NCI-H2029 (cell line): Measurements from ENCODE around the gene CLK3.
"Not testable (repeated sequence)": the region's sequence is repeated elsewhere in the genome, so short reads cannot be mapped to it uniquely, and the experiment has no call there.

Experiments used
- DNase-seq: peaks from one replicate; lab custom pipeline; 2025; lab: John Stamatoyannopoulos, UW

The CLK3 gene

DNA sequence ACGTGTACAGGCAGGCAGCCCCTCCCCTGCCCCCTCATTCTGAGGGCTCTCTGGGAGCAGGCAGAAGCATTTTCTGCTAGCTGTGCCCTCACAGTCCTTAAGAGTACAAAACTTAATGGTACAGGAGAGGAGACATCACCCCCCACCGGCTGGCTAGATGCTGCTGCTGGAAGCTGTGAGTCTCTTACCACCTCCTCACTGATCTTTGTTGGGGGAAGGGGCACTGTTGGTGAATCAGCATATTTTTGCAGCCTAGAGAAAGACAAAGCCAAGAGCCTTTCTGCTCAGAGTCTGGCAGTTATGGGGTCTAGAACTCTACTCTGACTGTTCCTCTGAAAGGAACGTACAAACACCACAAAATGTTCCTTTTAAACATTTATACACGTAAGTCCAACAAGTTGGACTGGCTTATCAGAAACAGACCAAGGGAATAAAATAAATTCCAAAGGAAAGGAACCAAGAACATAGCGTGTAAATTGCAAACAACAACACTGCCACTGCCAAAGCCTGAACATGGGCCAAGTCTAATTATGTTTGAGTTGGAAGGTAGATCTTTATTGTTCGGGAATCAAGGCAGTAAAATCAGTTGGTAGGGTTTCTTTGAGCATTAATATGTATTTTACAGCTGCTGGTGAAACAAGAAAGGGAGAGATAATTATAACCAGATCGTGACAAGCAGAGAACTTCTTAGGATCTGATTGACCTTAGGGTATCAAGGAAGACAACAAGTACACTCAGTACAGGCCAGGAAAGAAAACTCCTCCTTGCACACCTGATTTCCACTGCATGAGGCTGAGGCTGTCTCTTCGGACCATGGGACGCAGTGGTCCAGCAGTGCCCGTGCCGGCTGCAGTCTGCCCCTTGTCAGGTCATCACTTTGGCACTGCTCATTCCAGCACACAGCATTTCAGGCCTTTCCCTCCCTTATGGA lies 27.4 kb downstream of the CLK3 start:
- no peak for DNase-seq

DNA sequence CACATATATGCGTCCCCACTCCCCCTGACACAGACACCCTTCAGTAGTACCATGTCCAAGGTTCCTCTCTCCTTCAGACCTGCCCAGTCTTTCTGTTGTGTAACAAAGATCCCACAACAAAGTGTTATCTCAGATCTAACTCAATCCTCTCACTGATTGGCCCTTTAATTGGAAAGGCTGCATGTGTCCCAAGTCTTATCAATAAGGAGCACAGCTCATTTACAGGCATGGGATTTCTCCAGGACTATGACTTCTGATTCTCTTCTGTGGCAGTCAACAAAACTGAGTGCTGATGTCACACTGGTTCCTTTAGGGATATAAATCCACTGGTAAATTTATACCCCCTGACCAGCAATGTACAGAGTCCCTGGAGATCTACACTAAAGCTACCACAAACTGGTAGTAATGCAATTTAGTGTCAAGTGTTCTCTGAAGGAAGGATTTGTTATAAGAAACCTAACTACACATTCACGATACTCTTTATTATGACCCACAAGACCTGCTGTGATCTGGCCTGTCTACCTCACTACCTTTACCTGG lies 28.1 kb downstream of the CLK3 start:
- DNase-seq, result no peak

DNA sequence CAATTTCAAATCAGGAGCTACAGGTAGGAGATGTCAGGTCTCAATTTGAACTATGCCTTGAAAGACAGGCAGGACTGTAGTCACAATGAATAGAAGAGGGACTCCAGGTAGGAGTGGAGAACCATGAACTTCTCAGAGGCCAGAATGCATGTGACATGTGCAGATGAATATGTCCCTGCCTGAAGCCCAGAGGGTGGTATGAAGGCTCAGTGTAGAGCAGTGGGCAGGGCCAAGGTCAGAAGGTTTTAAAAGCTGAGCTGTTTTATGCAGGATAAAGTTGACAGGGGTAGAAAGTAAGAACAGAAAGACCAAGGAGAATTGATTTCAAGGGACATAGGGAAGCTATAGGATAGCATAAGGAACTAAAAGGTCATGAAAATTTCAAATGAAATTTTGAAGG lies 30.8 kb downstream of the CLK3 start:
- DNase-seq, result no peak

DNA sequence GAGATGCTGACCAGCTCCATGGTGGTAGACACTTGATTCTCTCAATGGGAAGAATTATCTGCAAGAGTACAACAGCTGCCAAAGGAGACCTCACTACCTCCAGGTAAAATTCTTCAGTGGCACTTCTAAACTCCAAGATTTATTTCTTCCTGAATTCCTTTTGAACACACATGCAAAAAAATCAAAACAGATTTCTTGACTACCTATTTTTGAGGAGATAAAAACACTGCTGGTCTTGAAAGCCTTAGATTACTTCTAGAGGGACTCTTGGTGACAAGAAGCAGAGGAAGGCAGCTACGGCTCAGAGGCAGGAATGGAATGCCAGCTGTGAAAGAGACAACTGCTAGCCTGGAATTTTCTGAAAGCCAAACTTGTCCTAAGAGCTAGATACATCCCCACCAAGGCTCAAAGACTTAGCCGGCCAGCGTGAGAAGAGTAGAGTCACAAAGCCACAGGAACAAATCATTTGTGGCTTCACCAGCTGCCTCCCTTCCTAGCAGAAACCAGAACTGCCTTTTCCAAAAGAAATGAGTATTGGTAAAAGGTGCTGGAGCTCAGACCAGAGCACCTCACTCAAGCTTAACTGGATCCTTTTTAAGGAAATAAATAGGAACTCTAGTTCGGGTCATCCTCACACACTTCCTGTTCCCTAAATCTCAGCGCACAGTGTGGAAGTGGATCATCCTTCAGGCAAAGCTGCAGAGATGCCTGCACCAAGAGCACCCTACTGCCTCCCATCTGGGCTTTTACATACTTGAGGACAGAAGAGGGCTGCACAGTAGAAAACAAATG lies 32.6 kb downstream of the CLK3 start:
- no peak for DNase-seq

DNA sequence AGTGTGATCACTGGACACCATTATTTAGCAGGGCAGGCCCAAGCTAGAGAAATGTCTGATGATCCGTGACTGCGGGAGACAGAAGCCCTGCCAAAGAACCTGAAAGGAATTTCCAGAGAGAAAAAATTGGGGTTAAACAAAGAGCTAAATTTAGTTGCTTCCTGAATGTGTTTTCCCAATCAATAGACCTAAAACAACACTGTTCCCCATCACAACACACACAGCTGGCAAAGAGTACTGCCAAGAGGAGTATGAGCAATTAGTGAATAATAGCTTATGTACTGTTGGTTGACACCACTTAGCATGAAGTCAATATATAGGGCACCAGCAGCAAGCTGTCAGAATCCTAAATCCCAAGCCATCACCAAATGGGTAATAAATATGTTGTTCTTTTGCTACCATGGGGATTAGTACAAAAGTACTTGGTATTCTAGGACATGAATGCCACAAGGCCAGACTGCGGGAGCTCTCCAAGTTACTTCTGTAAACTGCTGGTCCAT lies 35.7 kb downstream of the CLK3 start:
- DNase-seq, result peak; percentile 49

DNA sequence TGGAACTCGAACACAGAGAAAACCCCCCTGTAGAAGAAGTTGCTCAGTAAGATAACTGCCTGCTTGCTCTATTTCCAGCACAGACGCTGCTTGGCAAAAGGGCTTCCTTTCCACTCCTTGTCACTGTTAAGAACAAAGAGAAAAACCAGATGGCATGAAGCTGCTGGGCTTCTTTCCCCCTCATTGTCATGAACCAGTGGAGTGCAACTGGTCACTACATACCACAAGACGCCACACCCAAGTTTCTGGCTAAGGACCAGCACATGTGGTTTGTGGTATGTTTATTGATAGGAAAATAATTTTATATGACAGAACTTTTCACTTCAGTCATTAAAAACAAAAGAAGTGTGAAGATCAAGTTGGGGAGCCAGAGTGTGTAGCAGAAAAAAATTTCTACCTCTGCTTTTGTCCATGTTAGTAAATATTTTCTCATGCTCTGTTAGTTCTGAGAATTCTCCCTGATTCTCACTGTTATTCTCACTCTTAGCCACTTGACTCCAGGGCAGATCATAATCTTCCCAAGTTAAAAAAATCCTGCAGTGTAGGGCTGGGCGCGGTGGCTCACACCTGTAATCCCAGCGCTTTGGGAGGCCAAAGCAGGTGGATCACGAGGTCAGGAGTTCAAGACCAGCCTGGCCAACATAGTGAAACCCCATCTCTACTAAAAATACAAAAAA lies 37.9 kb downstream of the CLK3 start:
- DNase-seq, result peak; percentile 13

DNA sequence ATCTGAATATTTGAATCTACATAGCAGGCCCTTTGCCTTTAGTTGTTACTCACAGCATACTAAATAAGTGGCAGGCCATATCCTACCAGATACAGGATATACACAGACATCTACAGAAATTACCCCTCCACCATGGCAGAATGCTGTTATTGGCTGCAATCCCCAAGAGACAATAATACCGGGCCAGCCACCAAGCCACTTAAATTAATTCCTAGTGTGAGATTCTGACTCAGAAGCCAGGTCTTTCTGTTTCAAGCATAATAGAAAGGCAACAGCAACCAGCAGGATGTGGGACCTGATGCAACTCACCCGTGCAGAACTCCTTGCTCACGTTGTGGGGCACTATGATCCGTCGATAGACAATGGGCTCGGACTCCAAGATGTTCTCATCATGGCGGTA lies 39.8 kb downstream of the CLK3 start:
- DNase-seq, result no peak

DNA sequence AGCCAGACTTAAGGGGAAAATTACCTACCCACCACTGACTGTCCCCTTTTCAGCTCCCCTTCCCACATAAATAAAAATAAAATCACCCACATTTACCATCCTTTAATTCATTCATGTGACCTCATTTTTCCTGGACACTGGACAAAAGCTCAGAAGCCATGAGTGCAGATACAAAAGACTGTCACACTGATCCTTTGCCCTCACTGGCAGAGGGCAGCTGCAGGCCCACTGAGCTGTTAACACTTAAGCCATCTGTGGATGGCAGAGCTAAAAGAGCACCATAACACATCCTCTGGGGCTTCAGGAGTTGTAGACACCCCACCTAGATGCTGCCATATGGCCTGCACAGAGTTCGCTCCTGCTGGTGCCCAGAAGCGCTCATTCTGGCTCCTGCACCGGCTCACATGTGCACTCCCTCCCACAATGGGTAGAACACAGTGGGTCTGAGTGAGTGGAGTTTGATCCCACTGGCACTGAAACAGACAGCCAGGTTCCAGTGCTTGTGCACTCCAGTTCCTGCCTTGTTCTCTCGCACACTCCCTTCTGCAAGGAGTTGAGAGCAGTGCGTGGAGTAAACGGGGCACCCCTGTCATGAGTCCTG lies 41.4 kb downstream of the CLK3 start:
- no peak for DNase-seq

DNA sequence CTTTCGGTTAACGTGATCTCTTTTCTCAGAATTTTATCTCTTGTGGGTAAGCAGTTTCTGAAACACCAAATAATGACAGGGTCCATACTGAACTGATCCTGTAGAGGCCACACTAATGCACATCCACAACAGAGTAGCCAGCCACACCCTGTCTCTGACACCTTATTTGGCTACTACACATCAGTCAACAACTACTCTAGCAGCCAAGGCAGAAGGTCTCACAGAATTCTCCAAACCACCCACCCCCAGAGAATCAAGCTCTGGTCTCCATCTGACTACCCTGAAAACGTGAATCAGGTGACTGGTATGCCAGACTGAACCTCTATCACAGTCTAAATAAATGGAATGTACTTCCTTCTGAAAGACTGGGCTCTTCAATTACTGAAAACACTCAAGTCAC lies 42.2 kb downstream of the CLK3 start:
- no peak for DNase-seq

DNA sequence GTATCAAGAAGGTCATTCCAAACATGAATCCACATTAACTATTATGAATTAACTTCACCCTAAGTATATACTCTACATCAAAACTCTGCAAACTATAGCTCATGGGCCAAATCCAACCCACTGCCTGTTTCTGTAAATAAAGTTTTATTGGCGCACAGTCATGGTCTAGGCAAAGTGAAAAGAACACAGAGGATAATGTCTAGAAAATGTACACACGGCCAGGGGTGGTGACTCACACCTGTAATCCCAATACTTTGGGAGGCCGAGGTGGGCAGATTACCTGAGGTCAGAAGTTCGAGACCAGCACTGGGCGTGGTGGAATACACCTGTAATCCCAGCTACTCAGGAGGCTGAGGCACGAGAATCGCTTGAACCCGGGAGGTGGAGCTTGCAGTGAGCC lies 45.6 kb downstream of the CLK3 start:
- not testable (repeated sequence) for DNase-seq

DNA sequence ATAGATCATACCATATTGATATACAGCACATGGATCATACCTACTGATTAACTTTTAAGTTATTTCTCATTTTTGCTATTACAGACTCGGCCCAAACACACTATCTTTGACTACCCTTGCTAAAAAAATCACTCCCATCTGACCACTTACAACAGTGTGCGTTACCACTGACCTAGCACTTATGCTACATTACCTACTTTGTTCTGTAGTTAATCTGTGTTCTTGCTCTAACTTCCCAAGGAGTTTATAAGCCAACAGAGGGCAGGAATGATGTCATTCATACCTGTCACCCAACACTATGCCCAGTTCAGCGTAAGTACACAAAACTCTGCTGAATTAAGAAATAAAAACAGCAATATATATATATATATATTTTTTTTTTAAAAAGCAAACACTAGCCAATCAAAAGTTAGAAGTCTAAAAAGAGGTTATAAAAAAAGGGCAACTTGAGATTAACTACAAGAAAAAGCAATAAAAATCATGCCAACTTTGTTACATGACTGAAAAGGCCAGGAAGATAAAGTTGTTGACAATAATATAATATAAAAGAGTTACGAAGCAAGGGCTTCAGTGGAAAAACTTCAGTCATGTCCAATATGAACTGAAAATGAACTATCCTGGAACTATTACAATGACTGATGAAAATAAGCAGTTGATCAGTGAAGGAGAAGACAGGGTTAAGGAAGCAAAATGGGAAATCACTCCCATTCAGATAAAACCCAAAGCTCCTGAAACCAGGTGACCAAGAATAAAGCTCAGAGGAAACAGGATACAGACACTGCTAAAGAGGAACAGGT lies 46.6 kb downstream of the CLK3 start:
- DNase-seq, result no peak

DNA sequence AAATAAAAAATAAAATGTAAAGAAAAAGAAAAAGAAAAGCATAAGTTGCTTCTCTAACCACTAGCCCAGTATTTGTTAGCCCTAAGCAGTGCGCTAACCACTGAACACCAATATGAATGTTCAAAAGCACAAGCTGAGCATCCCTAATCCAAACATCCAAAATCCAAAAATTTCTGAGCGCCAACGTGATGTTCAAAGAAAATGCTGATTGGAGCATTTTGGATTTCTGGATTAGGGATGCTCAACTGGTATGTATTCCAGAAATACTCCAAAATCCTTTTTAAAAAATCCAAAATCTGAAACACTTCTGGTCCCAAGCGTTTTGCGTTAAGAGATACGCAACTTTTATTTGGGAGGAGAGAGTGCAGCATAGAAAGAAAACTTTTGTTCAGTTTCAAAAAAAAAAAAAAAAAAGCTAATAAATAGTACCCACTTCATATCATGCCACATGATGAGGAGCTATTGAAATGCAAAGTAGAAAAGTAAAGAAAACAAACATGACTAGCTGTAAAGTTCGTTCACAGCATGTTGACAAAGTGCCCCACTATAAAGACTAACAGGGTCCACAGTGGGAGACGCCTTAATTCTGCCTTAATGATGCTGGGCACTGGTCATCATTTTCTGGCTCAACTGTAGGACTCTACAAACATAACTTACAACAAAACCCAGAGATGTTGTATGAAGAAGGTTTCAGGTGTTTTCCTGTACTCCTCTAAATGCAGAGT lies 47.8 kb downstream of the CLK3 start:
- no peak for DNase-seq

DNA sequence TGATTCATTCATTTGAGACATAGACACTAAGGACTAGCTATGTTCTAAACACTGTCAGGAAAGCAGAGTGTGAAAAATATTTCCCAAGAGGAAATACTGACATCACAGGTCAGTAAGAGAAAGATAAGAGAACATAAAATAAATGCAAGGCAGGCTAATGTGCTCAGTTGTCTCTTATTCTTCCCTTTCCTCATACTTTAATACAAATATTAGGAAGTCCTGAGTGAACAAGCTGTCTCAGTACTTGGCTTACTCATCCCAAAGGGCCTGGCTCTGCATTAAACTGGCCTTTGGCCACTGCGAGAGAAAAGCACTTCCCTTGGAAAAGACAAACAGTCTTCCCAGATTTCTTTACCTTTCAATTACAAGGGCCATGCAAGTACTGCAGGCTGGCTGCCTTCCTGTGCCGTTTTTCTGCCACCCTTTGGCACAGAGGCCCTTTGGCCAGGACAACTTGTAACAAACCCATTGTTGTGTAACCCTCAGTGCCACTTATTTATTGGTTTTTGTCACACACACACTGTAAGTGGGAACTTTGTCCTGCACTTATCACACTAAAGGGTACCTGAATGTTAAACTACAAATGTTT lies 48.5 kb downstream of the CLK3 start:
- no peak for DNase-seq

DNA sequence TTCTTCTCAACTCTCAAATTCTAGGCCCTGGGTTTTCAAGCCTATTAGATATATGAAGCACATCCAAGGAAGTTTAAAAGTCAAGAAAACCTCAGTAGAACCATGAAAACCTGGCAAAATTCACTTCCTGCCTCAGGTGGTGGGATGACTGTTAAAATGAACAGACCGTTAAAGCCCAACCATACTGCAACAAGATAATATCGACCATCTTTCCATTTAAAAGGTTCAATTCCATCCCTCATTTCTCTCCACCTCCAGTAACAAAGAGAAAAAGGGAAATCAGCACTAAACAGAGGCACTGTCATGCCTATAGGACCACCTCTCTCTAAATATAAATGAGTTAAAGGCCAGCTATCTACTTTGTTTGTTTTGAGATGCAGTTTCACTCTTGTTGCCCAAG lies 49.0 kb downstream of the CLK3 start:
- DNase-seq, result no peak

DNA sequence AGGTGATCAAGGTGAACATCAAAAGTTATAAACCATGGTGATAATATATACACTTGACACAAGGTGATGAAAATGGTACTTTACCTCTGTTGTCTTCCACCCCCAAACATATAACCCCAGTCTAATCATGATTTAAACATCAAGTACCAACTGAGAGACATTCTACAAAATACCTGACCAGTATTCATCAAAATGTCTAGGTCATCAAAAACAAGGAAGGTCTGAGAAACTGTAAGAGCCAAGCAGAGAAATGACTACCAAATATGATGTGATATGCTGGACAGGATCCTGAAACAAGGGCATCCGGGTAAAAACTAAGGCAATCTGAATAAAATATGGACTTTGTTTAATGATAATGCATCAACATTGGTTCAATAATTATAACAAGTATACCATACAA lies 52.3 kb downstream of the CLK3 start:
- DNase-seq, result no peak

DNA sequence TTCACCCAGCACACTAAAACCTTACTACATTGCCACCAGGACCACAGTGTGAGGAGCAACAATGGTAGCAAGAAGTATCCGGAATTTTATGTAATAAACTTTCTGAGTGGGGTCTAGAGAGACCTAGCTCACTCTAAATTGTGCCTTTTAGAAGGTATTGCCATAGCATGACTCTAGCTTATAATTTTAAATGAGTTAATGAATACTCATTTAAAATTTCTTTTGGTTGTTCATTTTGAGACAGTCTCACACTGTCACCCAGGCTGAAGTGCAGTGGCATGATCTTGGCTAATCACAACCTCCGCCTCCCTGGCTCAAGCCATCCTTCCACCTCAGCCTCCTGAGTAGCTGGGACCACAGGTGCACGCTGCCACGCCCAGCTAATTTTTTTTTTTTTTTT lies 54.0 kb downstream of the CLK3 start:
- no peak for DNase-seq

DNA sequence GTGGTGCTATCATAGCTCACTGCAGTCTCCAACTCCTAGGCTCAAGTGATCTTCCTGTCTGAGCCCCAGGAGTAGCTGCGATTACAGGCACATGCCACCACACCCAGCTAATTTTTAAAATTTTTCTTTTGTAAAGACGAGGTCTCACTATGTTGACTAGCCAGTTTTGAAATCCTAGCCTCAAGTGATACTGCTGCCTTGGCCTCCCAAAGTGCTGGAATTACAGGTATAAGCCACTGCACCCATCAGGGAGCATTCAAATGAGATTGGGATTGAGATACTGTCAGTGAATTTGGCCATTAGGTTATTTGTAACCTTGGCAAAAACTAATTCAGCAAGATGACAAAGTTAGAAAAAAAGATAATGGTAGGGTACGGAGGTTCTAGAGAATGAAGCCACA lies 58.5 kb downstream of the CLK3 start:
- no peak for DNase-seq

DNA sequence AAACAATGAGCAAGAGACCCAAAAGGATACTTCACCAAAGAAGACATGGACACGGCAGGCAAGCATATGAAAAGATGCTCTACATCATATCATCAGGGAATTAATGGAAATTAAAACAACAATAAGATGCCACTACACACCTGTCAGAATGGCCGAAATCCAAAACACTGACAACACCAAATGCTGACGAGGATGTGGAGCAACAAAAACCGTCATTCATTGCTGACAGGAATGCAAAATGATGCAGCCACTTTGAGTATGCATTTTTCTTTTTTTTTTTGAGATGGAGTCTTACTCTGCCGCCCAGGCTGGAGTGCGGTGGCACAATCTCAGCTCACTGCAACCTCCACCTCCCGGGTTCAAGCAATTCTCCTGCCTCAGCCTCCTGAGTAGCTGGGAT lies 61.2 kb downstream of the CLK3 start:
- DNase-seq, result no peak
